ENCODE measurements around the gene APRT.

Gene APRT

GRCh38 chr16:88839745-88840599, 28.2 kb upstream of the APRT start:
- Mint-ChIP-seq H3K36me3 (ENCODE audit: low read depth) (peaks cover 4% of the 10 kb centered on the region), H3K9me3 (no peaks in the 10 kb centered on the region), H3K27me3 (ENCODE audit: low read depth) (no peaks in the 10 kb centered on the region), H3K27ac (no peak overlapping the region), H3K4me3 (no peak overlapping the region), H3K4me1 (no peaks in the 10 kb centered on the region)
- TF ChIP-seq, protein P1, sequence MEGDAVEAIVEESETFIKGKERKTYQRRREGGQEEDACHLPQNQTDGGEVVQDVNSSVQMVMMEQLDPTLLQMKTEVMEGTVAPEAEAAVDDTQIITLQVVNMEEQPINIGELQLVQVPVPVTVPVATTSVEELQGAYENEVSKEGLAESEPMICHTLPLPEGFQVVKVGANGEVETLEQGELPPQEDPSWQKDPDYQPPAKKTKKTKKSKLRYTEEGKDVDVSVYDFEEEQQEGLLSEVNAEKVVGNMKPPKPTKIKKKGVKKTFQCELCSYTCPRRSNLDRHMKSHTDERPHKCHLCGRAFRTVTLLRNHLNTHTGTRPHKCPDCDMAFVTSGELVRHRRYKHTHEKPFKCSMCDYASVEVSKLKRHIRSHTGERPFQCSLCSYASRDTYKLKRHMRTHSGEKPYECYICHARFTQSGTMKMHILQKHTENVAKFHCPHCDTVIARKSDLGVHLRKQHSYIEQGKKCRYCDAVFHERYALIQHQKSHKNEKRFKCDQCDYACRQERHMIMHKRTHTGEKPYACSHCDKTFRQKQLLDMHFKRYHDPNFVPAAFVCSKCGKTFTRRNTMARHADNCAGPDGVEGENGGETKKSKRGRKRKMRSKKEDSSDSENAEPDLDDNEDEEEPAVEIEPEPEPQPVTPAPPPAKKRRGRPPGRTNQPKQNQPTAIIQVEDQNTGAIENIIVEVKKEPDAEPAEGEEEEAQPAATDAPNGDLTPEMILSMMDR (IDR thresholded peaks at IDR 0.05; ENCODE audit: unreplicated experiment in 3 of 3) = no peak

- TF ChIP-seq, protein P1 (IDR thresholded peaks at IDR 0.05; ENCODE audit: unreplicated experiment in 3 of 3) = peak in 1 of 3 experiments; percentile 19
- H3K9me3 Mint-ChIP-seq = no peaks in the 10 kb centered on the region
- H3K36me3 Mint-ChIP-seq (ENCODE audit: low read depth) = peaks cover 6% of the 10 kb centered on the region
- no peaks in the 10 kb centered on the region for H3K27me3 Mint-ChIP-seq (ENCODE audit: low read depth)
- no peak overlapping the region for H3K27ac Mint-ChIP-seq
- H3K4me3 Mint-ChIP-seq = no peak overlapping the region
- no peaks in the 10 kb centered on the region for H3K4me1 Mint-ChIP-seq
Measured at GRCh38 chr16:88839026-88839529, 27.4 kb upstream of the APRT start.

DNA sequence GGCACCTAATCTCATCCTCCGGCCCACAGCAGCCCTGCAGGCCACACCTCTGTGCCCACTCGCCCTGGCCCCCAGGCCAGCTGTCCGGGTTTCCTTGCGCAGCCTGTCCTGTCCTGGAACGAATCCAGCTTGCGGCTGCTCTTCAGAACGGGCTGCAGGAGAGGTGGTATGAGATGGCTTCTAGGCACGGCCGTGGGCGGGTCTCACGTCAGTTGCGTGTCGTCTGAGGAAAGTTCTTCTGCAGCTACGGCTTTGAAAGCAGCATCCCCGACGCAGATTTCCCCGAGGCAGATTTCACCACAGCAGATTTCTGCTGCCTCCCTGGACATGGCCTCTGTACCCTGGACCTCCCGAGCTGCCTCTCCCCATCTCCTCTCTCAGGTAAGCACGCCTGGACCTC, 26.8 kb upstream of the APRT start:
- Mint-ChIP-seq H3K27ac (no peak overlapping the region), H3K9me3 (no peaks in the 10 kb centered on the region), H3K27me3 (ENCODE audit: low read depth) (no peaks in the 10 kb centered on the region), H3K4me3 (no peak overlapping the region), H3K4me1 (no peaks in the 10 kb centered on the region), H3K36me3 (ENCODE audit: low read depth) (peaks cover 9% of the 10 kb centered on the region)
- TF ChIP-seq, protein P1 (IDR thresholded peaks at IDR 0.05; ENCODE audit: unreplicated experiment in 3 of 3) = no peak

GRCh38 chr16:88837806-88838205, 26.1 kb upstream of the APRT start:
- H3K4me3 Mint-ChIP-seq = no peak overlapping the region
- peaks cover 10% of the 10 kb centered on the region for H3K36me3 Mint-ChIP-seq (ENCODE audit: low read depth)
- no peaks in the 10 kb centered on the region for H3K9me3 Mint-ChIP-seq
- no peaks in the 10 kb centered on the region for H3K4me1 Mint-ChIP-seq
- TF ChIP-seq, protein P1 (IDR thresholded peaks at IDR 0.05; ENCODE audit: unreplicated experiment in 3 of 3) = no peak
- no peak overlapping the region for H3K27ac Mint-ChIP-seq
- no peaks in the 10 kb centered on the region for H3K27me3 Mint-ChIP-seq (ENCODE audit: low read depth)

DNA sequence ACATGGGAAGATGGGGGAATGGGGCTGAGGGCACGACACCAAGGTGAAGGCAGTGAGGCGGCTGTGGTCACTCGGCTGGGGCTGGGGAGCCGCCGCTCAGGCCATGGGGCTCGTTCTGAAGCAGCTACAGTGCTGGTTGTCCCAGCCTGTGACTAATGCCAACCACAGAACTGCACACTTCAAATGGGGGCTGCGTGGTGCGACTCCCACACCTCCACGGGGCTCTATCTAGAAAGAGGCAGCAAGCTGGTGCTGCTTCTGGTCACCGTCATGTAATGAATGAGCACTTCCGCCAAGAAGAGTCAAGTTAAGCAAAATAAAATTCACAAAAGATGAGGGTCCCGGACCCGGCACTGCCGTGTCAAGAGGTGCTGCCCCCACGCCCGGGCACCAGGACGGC, 25.1 kb upstream of the APRT start:
- H3K4me1 Mint-ChIP-seq = no peaks in the 10 kb centered on the region
- H3K27ac Mint-ChIP-seq = no peak overlapping the region
- no peaks in the 10 kb centered on the region for H3K27me3 Mint-ChIP-seq (ENCODE audit: low read depth)
- H3K9me3 Mint-ChIP-seq = no peaks in the 10 kb centered on the region
- peaks cover 10% of the 10 kb centered on the region for H3K36me3 Mint-ChIP-seq (ENCODE audit: low read depth)
- TF ChIP-seq, protein P1 (IDR thresholded peaks at IDR 0.05; ENCODE audit: unreplicated experiment in 3 of 3) = no peak
- no peak overlapping the region for H3K4me3 Mint-ChIP-seq

- Mint-ChIP-seq H3K4me1 (no peaks in the 10 kb centered on the region), H3K4me3 (no peak overlapping the region), H3K27me3 (ENCODE audit: low read depth) (no peaks in the 10 kb centered on the region), H3K9me3 (no peaks in the 10 kb centered on the region), H3K36me3 (ENCODE audit: low read depth) (peaks cover 10% of the 10 kb centered on the region), H3K27ac (no peak overlapping the region)
- TF ChIP-seq, protein P1 (IDR thresholded peaks at IDR 0.05; ENCODE audit: unreplicated experiment in 3 of 3) = no peak
Measured at GRCh38 chr16:88835818-88836217, 24.1 kb upstream of the APRT start.
